Lower leg skin (tissue), 4 donors: Measurements from ENCODE around the gene HDC. TPM values are rescaled to one million over a fixed set of nuclear protein-coding genes. Genes with fewer than 3 reads are reported as not detected.

Source experiments
- DNase-seq, 2 donors: peaks; one replicate each; pipeline ENCODE4 v3.0.0-alpha.2; 2019; ENCODE audit warnings: low spot score in 2 of 2
- H3K4me3 ChIP-seq: fragments of 200-600 bp; sonication (generic); 2 replicates; pipeline ENCODE4 v1.5.1; 2017; ENCODE audit warnings: mild to moderate bottlenecking, low read depth; ENCODE audit not compliant: poor library complexity, severe bottlenecking
- POLR2A ChIP-seq, 2 donors: fragments of 450-650 bp; IDR thresholded peaks; one replicate each; pipeline ENCODE4 v1.6.1; 2016 to 2017; ENCODE audit warnings: antibody characterized with exemption in 2 of 2, mild to moderate bottlenecking in 1 of 2, moderate library complexity in 1 of 2
- WGBS, 2 donors: methylation state at CpG; one replicate each; pipeline ENCODE4 v1.1.5; 2018; 5-methylcytosine and 5-hydroxymethylcytosine counted together
- intact Hi-C: fragments of 100-400 bp; cut with DNase I; formaldehyde crosslinking; loops from one replicate; pipeline ENCODE4 v1.15.0; 2023; ENCODE audit warnings: low total_unique reads
- total RNA-seq, 4 donors: library from RNA; depleted of rRNA; stranded (reverse); fragments of >200 nt; gene quantifications; one replicate each; pipeline ENCODE4 v1.1.0, GENCODE V29; 2016
- TF ChIP-seq, protein P1 (sequence below), 3 donors: fragments of 450-650 bp; IDR thresholded peaks; one replicate each; pipeline ENCODE4 v1.5.1; 2016; ENCODE audit warnings: antibody characterized with exemption in 3 of 3, mild to moderate bottlenecking in 3 of 3, moderate library complexity in 2 of 3

HDC gene
- total RNA-seq, 4 donors from 2014 or later, result 0.10 to 2.1 (median 0.95) TPM

DNA sequence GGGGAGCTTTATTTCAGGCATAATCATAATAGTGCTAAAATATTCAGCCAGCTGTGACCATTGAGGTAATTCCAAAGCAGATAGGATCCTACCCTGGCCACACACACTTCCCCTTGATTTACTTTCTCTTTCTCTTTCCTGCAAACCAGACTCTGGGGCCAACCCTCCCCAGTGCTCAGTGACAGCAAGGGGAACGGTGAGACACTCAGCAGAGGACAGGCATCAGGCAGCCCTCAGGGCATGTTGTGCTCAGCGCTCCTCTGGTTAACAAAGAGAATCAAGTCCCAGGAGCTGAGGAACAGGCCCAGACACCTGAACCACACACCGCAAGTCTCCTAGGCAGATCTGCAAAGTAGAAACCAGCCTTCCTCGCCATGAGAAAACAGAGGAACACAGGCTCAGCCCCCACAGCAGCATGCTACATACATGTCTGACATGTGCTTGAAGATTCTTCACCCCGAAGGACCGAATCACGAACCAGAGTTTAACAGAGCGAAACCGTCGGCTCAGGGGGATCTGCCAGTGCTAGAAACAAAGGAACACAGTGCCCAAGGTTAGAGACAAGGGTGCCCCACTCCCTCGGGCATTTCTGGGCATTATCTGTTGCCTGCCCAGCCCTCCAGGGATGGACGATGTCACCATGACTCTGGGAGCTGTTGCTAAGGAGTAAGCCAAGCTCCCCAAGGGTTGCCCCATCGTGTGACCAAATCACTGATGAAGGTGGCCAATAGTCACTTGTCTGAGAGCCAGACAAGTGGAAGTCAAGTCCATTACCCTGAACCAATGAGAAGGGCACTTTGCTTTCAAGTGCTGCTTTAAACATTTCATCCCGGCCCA is 17.5 kb downstream of the HDC start:
- TF ChIP-seq, protein P1, sequence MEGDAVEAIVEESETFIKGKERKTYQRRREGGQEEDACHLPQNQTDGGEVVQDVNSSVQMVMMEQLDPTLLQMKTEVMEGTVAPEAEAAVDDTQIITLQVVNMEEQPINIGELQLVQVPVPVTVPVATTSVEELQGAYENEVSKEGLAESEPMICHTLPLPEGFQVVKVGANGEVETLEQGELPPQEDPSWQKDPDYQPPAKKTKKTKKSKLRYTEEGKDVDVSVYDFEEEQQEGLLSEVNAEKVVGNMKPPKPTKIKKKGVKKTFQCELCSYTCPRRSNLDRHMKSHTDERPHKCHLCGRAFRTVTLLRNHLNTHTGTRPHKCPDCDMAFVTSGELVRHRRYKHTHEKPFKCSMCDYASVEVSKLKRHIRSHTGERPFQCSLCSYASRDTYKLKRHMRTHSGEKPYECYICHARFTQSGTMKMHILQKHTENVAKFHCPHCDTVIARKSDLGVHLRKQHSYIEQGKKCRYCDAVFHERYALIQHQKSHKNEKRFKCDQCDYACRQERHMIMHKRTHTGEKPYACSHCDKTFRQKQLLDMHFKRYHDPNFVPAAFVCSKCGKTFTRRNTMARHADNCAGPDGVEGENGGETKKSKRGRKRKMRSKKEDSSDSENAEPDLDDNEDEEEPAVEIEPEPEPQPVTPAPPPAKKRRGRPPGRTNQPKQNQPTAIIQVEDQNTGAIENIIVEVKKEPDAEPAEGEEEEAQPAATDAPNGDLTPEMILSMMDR (IDR thresholded peaks at IDR 0.05), result no peak
- TF ChIP-seq POLR2A (IDR thresholded peaks at IDR 0.05), result no peak
- intact Hi-C loops, result no loop called here
- 68 to 75% methylated on average over 14 of the region's 14 CpGs for WGBS, 2 donors
- H3K4me3 ChIP-seq, result no peak overlapping the region
- DNase-seq, result peak in 1 of 2 donors; percentile 27

DNA sequence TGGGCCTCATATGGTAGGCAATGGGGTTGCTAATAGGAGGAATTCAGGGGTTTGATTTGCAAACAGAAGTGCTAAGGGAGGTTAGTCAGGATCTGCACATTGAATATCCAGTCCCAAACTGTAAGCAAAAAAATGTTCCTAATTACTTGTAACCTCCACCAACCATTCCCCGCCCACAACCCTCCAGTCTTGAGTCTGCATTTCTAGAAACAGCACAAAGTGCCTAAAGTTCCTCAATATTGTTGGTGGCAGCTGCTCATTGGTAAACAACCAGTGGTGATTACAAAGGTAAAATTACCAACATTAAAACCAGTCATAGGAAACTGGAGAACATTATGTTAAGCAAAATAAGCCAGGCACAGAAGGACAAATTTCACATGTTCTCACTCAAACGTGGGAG is 18.9 kb downstream of the HDC start:
- DNase-seq, result no peak
- TF ChIP-seq POLR2A (IDR thresholded peaks at IDR 0.05), result no peak
- TF ChIP-seq, protein P1 (IDR thresholded peaks at IDR 0.05), result no peak
- 81 to 93% methylated on average over 2 of the region's 2 CpGs for WGBS, 2 donors
- intact Hi-C loops, result no loop called here
- H3K4me3 ChIP-seq, result no peak overlapping the region

DNA sequence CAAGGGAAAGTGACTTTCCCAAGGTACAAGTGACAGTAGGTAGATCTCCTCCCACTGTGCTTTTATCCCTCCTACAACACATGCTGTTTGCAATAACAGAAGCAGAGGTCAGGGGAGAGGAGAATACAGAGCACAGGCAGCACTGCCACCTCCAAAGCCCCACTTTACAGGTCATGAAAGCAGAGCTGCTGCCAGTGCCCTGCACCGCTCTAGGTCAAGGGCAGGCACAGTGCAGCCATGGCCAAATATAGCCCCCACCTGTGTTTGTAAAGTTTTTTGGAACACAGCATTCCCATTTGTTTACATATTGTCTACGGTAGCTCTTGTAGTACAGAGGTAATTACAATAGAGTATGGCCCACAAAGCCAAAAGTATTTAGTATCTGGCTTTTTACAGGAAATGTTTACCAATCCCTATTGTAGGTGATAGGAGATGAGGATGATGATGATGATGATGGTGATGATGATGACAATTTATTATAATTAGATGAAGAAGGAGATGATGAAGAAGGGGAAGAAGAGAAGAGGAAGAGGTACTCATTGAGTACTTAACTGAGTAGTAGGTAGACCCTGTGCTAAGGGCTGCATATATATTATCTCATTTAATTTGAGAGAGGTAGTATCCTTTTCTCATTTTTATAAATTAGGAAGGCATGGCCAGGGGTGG is 20.4 kb downstream of the HDC start:
- intact Hi-C loops, result no loop called here
- 87 to 95% methylated on average over 2 of the region's 2 CpGs for WGBS, 2 donors
- no peak overlapping the region for H3K4me3 ChIP-seq
- DNase-seq, result peak in 1 of 2 donors; percentile 40
- TF ChIP-seq, protein P1 (IDR thresholded peaks at IDR 0.05), result no peak
- no peak for TF ChIP-seq POLR2A (IDR thresholded peaks at IDR 0.05)

DNA sequence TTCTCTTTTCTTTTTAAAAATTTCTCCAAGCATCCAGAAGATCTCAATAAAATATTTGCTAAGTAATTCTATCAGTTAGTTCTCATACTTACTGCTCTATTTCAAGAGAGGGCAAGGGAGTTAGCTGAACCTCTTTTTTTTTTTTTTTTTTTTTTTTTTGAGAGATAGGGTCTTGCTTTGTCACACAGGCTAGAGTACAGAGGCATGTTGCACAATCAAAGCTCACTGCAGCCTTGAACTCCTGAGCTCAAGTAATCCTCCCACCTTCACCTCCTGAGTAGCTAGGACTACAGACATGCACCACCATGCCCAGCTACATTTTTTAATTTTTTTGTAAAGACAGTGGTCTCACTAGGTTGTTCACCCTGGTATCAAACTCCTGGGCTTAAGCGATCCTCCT is 21.4 kb downstream of the HDC start:
- no peak for TF ChIP-seq POLR2A (IDR thresholded peaks at IDR 0.05)
- TF ChIP-seq, protein P1 (IDR thresholded peaks at IDR 0.05), result no peak
- intact Hi-C loops, result no loop called here
- H3K4me3 ChIP-seq, result no peak overlapping the region
- 89 to 100% methylated on average over 1 of the region's 1 CpG for WGBS, 2 donors
- DNase-seq, result no peak

DNA sequence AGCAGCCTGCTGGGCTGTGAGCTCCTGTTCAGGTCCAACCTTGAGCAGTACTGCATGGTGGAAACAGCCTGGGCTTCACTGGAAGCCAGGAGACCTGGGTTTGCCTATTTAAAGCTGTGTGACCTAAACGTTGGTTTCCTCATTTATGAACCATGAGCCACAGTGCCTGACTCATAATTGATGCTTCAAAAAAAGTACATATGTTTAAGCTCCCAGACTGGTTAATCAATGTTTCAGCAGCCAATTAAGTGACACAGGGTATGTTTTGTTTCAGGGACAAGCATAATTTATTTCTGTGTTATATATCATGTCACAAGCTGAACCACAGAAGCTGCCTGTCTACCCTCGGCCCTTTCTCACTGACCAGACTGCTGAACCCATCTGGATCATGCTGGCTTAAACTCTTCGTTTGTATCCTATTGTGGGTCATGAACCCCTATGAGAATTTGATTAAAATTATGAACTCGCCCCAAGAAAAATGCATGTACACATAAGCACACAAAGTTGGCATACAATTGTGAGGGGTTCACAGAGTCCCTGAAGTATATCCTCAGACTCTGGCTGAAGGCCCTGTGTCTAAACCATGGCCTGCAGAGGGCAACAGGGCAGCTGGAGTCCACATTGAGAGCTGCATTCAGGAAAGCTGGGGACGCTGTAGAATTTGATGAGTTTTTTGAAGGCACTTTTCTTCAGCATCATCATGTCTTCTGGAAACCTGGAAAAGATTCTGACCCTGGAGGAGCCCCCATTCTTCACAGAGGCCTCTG is 23.7 kb downstream of the HDC start:
- no peak for DNase-seq
- H3K4me3 ChIP-seq, result no peak overlapping the region
- 69 to 73% methylated on average over 5 of the region's 5 CpGs for WGBS, 2 donors
- intact Hi-C loops, result no loop called here
- TF ChIP-seq, protein P1 (IDR thresholded peaks at IDR 0.05), result no peak
- TF ChIP-seq POLR2A (IDR thresholded peaks at IDR 0.05), result no peak
